ENCODE measurements around the gene CNKSR2.

GRCh38 chrX:21683941-21684340, 309.7 kb downstream of the CNKSR2 start:
- no peak for TF ChIP-seq CTCF (IDR thresholded peaks at IDR 0.05; ENCODE audit: low read depth, low read length, missing input control)
- TF ChIP-seq RAD21 (IDR thresholded peaks at IDR 0.05): no peak
- no peak for TF ChIP-seq ATF3 (IDR thresholded peaks at IDR 0.05)
- TF ChIP-seq GABPA (IDR thresholded peaks at IDR 0.05 in 1 of 2, conservative IDR thresholded peaks at IDR 0.05 in 1 of 2): no peak
- no peak for TF ChIP-seq TAF1 (conservative IDR thresholded peaks at IDR 0.05)
- TF ChIP-seq RXRA (IDR thresholded peaks at IDR 0.05): no peak
- TF ChIP-seq, protein P1, sequence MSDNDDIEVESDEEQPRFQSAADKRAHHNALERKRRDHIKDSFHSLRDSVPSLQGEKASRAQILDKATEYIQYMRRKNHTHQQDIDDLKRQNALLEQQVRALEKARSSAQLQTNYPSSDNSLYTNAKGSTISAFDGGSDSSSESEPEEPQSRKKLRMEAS (IDR thresholded peaks at IDR 0.05): no peak
- no peak for TF ChIP-seq YY1 (IDR thresholded peaks at IDR 0.05)
- no peak for TF ChIP-seq ZBTB33 (IDR thresholded peaks at IDR 0.05)
